Measurements from ENCODE around the gene LRP5.
A peak's percentile ranks its signal among the peaks of the same experiment; 100 is the strongest.
"Not testable (repeated sequence)": the region's sequence is repeated elsewhere in the genome, so short reads cannot be mapped to it uniquely, and the experiment has no call there.

LRP5 gene

GRCh38 chr11:68282141-68282860, 30.1 kb upstream of the LRP5 start:
- DNase-seq: no peak

GRCh38 chr11:68282861-68283230, 29.5 kb upstream of the LRP5 start:
- DNase-seq: no peak

- DNase-seq: not testable (repeated sequence)
Measured at GRCh38 chr11:68284588-68284987, 27.8 kb upstream of the LRP5 start.

GRCh38 chr11:68287419-68287818, 25.0 kb upstream of the LRP5 start:
- DNase-seq: no peak

GRCh38 chr11:68289456-68289855, 22.9 kb upstream of the LRP5 start:
- DNase-seq: no peak

GRCh38 chr11:68293708-68294107, 18.7 kb upstream of the LRP5 start:
- DNase-seq: no peak

- DNase-seq: no peak
Measured at GRCh38 chr11:68295271-68295670, 17.1 kb upstream of the LRP5 start.

- DNase-seq: no peak
Measured at GRCh38 chr11:68295940-68296339, 16.5 kb upstream of the LRP5 start.

- no peak for DNase-seq
Measured at GRCh38 chr11:68296344-68297051, 15.9 kb upstream of the LRP5 start.

- no peak for DNase-seq
Measured at GRCh38 chr11:68297052-68297378, 15.4 kb upstream of the LRP5 start.

- DNase-seq: no peak
Measured at GRCh38 chr11:68297494-68297811, 14.9 kb upstream of the LRP5 start.

- DNase-seq: peak; percentile 10
Measured at GRCh38 chr11:68297812-68298658, 14.4 kb upstream of the LRP5 start.

- DNase-seq: no peak
Measured at GRCh38 chr11:68298659-68299516, 13.5 kb upstream of the LRP5 start.

- not testable (repeated sequence) for DNase-seq
Measured at GRCh38 chr11:68299517-68299879, 12.9 kb upstream of the LRP5 start.

GRCh38 chr11:68300076-68300830, 12.1 kb upstream of the LRP5 start:
- DNase-seq: no peak

GRCh38 chr11:68302256-68302655, 10.1 kb upstream of the LRP5 start:
- no peak for DNase-seq

- DNase-seq: no peak
Measured at GRCh38 chr11:68302670-68303069, 9.7 kb upstream of the LRP5 start.

GRCh38 chr11:68303083-68303482, 9.3 kb upstream of the LRP5 start:
- no peak for DNase-seq

GRCh38 chr11:68303982-68304780, 8.2 kb upstream of the LRP5 start:
- no peak for DNase-seq

GRCh38 chr11:68306636-68307035, 5.8 kb upstream of the LRP5 start:
- no peak for DNase-seq

- DNase-seq: no peak
Measured at GRCh38 chr11:68308068-68308467, 4.3 kb upstream of the LRP5 start.

Data from NCI-H1694 (cell line).